Stomach smooth muscle (tissue), 2 donors: ENCODE data around the gene SLC6A5.
"Not testable (repeated sequence)": the region's sequence is repeated elsewhere in the genome, so short reads cannot be mapped to it uniquely, and the experiment has no call there.

ENCODE experiments used
- H3K27ac ChIP-seq: one replicate; pipeline ENCODE4 v1.7.0; 2013; ENCODE audit warnings: mild to moderate bottlenecking, low read length, inconsistent platforms
- H3K27me3 ChIP-seq, 2 donors: one replicate each; pipeline ENCODE4 v1.7.0; 2013; ENCODE audit warnings: low read length in 2 of 2; ENCODE audit not compliant: insufficient read depth in 2 of 2, control insufficient read depth in 1 of 2
- H3K36me3 ChIP-seq, 2 donors: one replicate each; pipeline ENCODE4 v1.7.0; 2013; ENCODE audit warnings: low read length in 2 of 2; ENCODE audit not compliant: control insufficient read depth in 2 of 2, insufficient read depth in 2 of 2
- H3K4me1 ChIP-seq: one replicate; pipeline ENCODE4 v1.7.0; 2013; ENCODE audit warnings: low read length; ENCODE audit not compliant: control insufficient read depth, insufficient read depth
- H3K4me3 ChIP-seq, 2 donors: one replicate each; pipeline ENCODE4 v1.7.0; 2013; ENCODE audit warnings: low read length in 2 of 2
- H3K9ac ChIP-seq, 2 donors: one replicate each; pipeline ENCODE4 v1.7.0; 2013; ENCODE audit warnings: low read length in 2 of 2, mild to moderate bottlenecking in 1 of 2
- H3K9me3 ChIP-seq, 2 donors: one replicate each; pipeline ENCODE4 v1.7.0; 2013; ENCODE audit warnings: low read length in 2 of 2; ENCODE audit not compliant: control insufficient read depth in 2 of 2
- donor health status: healthy.
- donor health status: Pancreatic carcinoma.

SLC6A5 gene

DNA sequence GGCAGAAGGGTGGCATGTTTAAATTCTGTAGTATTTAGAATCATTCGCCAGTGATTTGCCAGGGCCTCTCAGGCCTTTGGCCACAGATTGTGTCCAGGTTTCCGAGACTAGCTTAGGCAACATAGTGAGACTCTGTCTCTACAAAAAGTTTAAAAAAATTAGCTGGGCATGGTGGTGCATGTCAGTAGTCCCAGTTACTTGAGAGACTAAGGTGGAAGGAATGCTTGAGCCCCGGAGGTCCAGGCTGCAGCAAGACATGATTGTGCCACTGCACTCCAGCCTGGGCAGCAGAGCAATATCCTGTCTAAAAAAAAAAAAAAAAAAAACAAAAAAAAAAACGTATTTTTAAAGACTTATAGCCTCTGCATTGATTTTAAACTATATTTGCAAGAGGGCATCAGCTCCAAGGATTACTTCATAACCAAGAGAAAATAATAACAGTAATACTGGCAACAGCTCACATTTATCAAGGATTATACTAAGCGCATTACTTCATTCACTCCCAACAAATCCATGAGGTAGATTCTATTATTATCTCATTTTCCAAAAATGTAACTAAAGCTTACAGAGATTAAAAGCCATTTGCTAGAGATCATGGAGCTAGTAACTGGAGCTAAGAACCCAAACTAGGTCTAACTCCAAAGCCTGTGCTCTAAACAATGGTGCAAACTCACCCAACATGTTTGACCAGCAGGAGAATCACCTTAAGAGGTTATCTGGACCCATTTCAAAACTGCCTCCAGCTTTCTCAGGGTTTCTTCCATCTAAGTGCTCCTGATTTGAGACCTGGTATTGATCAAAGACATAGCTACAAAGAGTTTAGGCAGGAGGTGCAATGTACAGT lies 32.6 kb upstream of the SLC6A5 start:
- Histone ChIP-seq H3K27ac (no peak overlapping the region), H3K36me3 (no peaks in the 10 kb centered on the region), H3K27me3 (no peaks in the 10 kb centered on the region), H3K9ac (no peak overlapping the region), H3K4me1 (no peaks in the 10 kb centered on the region), H3K9me3 (no peaks in the 10 kb centered on the region), H3K4me3 (no peak overlapping the region)

DNA sequence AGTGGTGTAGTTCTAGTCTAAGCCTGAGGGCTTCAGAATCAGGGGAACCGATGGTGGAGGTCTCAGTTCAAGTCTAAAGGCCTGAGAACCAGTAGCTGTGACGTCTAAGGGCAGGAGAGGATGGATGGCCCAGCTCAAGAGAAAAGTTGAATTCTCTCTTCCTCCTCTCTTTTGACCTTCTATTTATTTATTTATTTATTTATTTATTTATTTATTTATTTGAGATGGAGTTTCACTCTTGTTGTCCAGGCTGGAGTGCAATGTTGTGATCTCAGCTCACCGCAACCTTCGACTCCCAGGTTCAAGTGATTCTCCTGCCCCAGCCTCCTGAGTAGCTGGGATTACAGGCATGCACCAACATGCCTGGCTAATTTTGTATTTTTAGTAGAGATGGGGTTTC lies 19.7 kb upstream of the SLC6A5 start:
- not testable (repeated sequence) for H3K27me3 ChIP-seq, H3K9ac ChIP-seq, H3K4me1 ChIP-seq, H3K27ac ChIP-seq, H3K4me3 ChIP-seq, H3K36me3 ChIP-seq, H3K9me3 ChIP-seq

DNA sequence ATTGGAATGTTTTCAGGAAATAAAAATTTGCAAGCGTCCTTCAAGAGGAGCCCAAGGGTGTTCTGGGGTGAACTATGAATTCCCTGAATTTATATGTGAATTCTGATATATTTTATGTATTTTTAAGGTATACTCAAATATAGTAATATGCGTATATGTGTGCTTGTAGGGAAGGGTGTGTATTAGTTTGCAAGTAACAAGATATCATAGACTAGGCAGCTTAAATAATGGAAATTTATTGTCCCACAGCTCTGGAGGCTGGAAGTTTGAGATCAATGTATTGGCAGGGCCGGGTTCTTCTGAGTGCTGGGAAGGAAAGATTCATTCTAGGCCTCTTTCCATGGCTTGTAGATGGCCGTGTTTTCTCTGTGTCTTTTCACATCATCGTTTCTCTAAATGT lies 16.2 kb upstream of the SLC6A5 start:
- no peaks in the 10 kb centered on the region for H3K4me1 ChIP-seq
- H3K9me3 ChIP-seq = peaks cover 0 to 4% of the 10 kb centered on the region in 2 donors
- H3K4me3 ChIP-seq = no peak overlapping the region
- no peak overlapping the region for H3K27ac ChIP-seq
- no peaks in the 10 kb centered on the region for H3K27me3 ChIP-seq
- H3K36me3 ChIP-seq = no peaks in the 10 kb centered on the region
- no peak overlapping the region for H3K9ac ChIP-seq

- H3K9ac ChIP-seq = no peak overlapping the region
- no peaks in the 10 kb centered on the region for H3K4me1 ChIP-seq
- peaks cover 3 to 4% of the 10 kb centered on the region in 2 donors for H3K27me3 ChIP-seq
- H3K27ac ChIP-seq = no peak overlapping the region
- no peaks in the 10 kb centered on the region for H3K36me3 ChIP-seq
- H3K4me3 ChIP-seq = no peak overlapping the region
- peaks cover 0 to 4% of the 10 kb centered on the region in 2 donors for H3K9me3 ChIP-seq
Observed at GRCh38 chr11:20584093-20584774, 15.2 kb upstream of the SLC6A5 start.

DNA sequence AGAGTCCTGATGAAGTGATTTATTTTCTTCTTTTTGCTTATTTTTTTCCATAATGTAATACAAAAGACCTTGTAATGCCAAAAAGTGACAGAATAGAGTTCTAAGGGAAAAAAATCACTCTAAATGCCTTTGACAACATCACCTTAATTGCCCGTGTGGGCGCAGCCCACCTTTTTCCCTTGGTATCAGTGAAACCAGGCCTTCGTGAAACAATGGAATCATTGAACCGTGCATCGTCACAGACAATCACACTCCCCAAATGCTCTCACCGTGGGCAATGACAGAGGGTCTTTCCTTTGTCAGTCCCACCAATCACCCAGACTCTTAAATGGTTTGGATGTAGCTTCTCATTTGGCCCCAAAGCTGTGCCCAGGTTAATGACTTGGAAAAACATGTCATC lies 9.6 kb upstream of the SLC6A5 start:
- Histone ChIP-seq H3K4me1 (no peaks in the 10 kb centered on the region), H3K4me3 (no peak overlapping the region), H3K36me3 (no peaks in the 10 kb centered on the region), H3K27ac (no peak overlapping the region), H3K27me3 (peaks cover 3 to 9% of the 10 kb centered on the region in 2 donors), H3K9ac (no peak overlapping the region), H3K9me3 (no peaks in the 10 kb centered on the region)

DNA sequence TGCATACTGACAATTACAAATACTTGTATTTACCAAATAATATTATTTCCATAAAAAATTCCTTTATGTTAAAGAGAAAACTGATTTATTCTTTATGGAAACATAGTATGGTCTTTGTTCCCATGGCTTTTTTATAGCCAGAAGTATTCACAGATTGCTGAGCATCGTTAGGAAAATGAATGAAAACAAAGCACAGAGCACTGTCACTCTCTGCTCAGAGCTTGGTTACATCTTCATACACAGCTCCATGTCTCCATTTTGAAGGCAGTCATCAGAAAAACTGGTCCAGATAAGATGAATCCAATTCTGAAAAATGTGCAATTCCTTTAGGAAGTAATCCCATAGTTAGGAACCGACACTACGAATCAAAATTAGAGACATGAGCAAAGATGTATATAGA lies 9.0 kb upstream of the SLC6A5 start:
- Histone ChIP-seq H3K9ac (no peak overlapping the region), H3K4me1 (no peaks in the 10 kb centered on the region), H3K4me3 (no peak overlapping the region), H3K9me3 (no peaks in the 10 kb centered on the region), H3K27me3 (peaks cover 3 to 12% of the 10 kb centered on the region in 2 donors), H3K36me3 (no peaks in the 10 kb centered on the region), H3K27ac (no peak overlapping the region)

- H3K27me3 ChIP-seq = peaks cover 26 to 29% of the 10 kb centered on the region in 2 donors
Observed at GRCh38 chr11:20592741-20593140, 6.7 kb upstream of the SLC6A5 start.

DNA sequence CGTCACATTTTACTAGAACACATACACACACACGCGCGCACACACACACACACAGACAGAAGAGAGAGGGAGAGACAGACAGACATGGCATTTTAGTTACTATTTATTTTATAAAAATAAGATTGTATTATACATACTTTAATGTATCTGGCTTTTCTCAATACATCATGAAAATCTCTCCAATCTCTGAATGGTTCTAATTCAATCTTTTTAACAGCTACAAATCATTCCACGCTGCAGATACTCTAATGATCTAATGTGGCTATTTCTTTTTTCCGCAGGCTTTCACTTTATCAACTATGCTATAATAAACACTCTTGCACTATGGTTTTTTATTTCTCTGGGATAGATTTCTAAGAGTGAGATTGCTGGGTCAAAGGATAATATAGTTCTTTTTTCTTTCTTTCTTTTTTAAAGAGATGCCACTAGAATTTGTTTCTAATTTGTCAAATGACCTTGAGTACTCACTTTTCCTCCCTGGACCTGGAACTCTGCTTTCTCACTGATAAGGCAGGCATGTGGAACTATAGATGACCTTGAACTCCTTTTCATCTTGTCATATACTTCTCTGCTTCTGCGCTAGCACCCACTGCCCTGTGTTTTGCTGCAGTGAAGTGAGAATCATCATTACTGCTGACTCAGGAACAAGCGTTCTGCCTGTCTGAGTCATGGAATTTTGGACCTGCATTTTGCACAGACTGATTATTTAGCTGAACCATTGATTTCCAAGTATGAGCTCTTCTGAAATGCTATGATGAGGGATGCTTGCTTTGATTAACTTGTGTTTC lies 4.9 kb upstream of the SLC6A5 start:
- Histone ChIP-seq H3K4me1 (peaks cover 3% of the 10 kb centered on the region), H3K27ac (no peak overlapping the region), H3K4me3 (no peak overlapping the region), H3K27me3 (peaks cover 37 to 40% of the 10 kb centered on the region in 2 donors), H3K9ac (no peak overlapping the region), H3K36me3 (no peaks in the 10 kb centered on the region), H3K9me3 (no peaks in the 10 kb centered on the region)

More at GRCh38 chr11:20592741-20593140, 6.7 kb upstream of the SLC6A5 start:
- Histone ChIP-seq H3K9me3 (no peaks in the 10 kb centered on the region), H3K27ac (no peak overlapping the region), H3K9ac (no peak overlapping the region), H3K36me3 (no peaks in the 10 kb centered on the region), H3K4me3 (no peak overlapping the region), H3K4me1 (peaks cover 3% of the 10 kb centered on the region)

- Histone ChIP-seq H3K27ac (no peak overlapping the region), H3K36me3 (no peaks in the 10 kb centered on the region), H3K4me3 (no peak overlapping the region), H3K9ac (no peak overlapping the region), H3K27me3 (peaks cover 41 to 45% of the 10 kb centered on the region in 2 donors), H3K4me1 (peaks cover 3% of the 10 kb centered on the region), H3K9me3 (no peaks in the 10 kb centered on the region)
Observed at GRCh38 chr11:20595101-20595500, 4.3 kb upstream of the SLC6A5 start.

DNA sequence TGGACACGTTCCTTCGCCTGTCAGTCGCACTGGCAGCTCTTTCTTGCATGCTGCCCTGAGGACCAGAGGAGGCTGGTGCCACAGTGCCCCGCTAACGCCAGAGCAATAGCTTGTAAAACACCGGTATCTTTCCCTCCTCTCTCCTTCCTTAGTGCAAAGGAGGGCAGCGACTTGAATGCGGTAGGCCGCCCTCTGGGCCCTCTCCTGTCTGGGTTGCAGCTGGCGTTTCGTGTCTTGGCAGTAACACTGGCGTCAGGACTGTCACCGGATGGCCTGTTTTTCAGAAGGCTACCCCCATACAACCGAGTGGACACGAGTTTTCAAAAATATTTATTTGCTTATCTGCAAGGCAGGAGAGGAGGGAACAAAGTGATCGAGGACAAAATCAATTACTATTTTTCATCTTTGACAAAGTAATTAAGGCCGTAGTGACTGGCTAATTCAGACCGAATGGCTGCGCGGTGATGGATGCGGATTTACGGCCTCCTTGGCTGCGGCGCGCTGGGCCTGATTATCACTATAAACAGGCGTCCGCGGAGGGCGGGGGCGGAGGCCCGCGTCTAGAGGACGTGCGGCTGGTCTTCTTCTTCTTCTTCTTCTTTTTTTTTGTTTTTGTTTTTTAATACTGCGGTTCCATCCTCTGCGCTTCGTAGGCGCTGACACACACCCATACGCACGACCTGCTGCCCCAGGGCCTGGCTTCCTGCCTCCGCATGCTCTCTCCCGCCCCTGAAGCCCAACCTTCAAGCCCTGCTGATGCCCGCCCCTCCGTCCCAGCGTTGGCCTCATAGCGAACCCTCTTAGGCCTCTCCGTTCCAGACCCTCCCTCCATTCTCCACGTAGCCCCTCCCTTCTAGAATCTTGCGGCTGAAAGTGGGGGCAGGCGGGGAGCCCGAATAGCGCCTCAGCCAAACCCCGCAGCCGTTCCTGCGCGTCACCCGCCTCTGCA lies 2.9 kb upstream of the SLC6A5 start:
- peak overlapping the region in 1 of 2 donors; percentile 3 for H3K4me3 ChIP-seq
- H3K27ac ChIP-seq = no peak overlapping the region
- H3K36me3 ChIP-seq = no peaks in the 10 kb centered on the region
- H3K27me3 ChIP-seq = peaks cover 48 to 58% of the 10 kb centered on the region in 2 donors
- H3K9me3 ChIP-seq = no peaks in the 10 kb centered on the region
- no peak overlapping the region for H3K9ac ChIP-seq
- peaks cover 3% of the 10 kb centered on the region for H3K4me1 ChIP-seq
